GM23248 (cell line): ENCODE data around the gene SAMD14. TPM values are rescaled to one million over a fixed set of nuclear protein-coding genes. Genes with fewer than 3 reads are reported as not detected.

Source experiments
- DNase-seq: peaks from one replicate; pipeline ENCODE4 v3.0.0-alpha.2; 2015
- H2AFZ ChIP-seq: fragments of 200-600 bp; sonication (generic); 2 replicates; pipeline ENCODE4 v1.6.1; 2016; ENCODE audit warnings: antibody characterized with exemption
- H3F3A ChIP-seq: fragments of 200-600 bp; sonication (generic); 2 replicates; pipeline ENCODE4 v1.6.1; 2016; ENCODE audit warnings: mild to moderate bottlenecking, antibody characterized with exemption, mixed run types; ENCODE audit not compliant: insufficient read depth
- H3K27ac ChIP-seq: fragments of 200-600 bp; sonication (generic); 2 replicates; pipeline ENCODE4 v1.5.1; 2016; ENCODE audit warnings: mild to moderate bottlenecking
- H3K27me3 ChIP-seq: fragments of 200-600 bp; sonication (generic); replicated peaks from 2 replicates; pipeline ENCODE4 v1.6.1; 2016; ENCODE audit warnings: mild to moderate bottlenecking; ENCODE audit not compliant: insufficient read depth
- H3K36me3 ChIP-seq: fragments of 200-600 bp; sonication (generic); 2 replicates; pipeline ENCODE4 v1.6.1; 2016; ENCODE audit warnings: low read depth, mild to moderate bottlenecking
- H3K4me1 ChIP-seq: fragments of 200-600 bp; sonication (generic); 2 replicates; pipeline ENCODE4 v1.6.1; 2016; ENCODE audit warnings: mild to moderate bottlenecking; ENCODE audit not compliant: insufficient read depth
- H3K4me2 ChIP-seq: fragments of 200-600 bp; sonication (generic); one replicate; pipeline ENCODE4 v1.6.1; 2016; ENCODE audit warnings: mild to moderate bottlenecking; ENCODE audit not compliant: unreplicated experiment
- H3K4me3 ChIP-seq: fragments of 200-600 bp; sonication (generic); 2 replicates; pipeline ENCODE4 v1.5.1; 2016; ENCODE audit warnings: mild to moderate bottlenecking
- H3K79me2 ChIP-seq: fragments of 200-600 bp; sonication (generic); 2 replicates; pipeline ENCODE4 v1.6.1; 2016; ENCODE audit warnings: mild to moderate bottlenecking; ENCODE audit not compliant: insufficient read depth
- H3K9ac ChIP-seq: fragments of 200-600 bp; sonication (generic); 2 replicates; pipeline ENCODE4 v1.6.1; 2016; ENCODE audit warnings: mild to moderate bottlenecking
- H3K9me2 ChIP-seq: fragments of 200-600 bp; sonication (generic); 2 replicates; pipeline ENCODE4 v1.6.1; 2016; ENCODE audit warnings: mixed run types, mild to moderate bottlenecking, moderate library complexity; ENCODE audit not compliant: insufficient read depth
- H3K9me3 ChIP-seq: fragments of 200-600 bp; sonication (generic); one replicate; pipeline ENCODE4 v1.6.1; 2017; ENCODE audit warnings: low read depth
- H4K20me1 ChIP-seq: fragments of 200-600 bp; sonication (generic); 2 replicates; pipeline ENCODE4 v1.6.0; 2016; ENCODE audit not compliant: insufficient read depth
- EZH2 ChIP-seq: fragments of 200-600 bp; sonication (generic); IDR thresholded peaks from 2 replicates; pipeline ENCODE4 v1.6.1; 2018; ENCODE audit warnings: antibody characterized with exemption, mild to moderate bottlenecking; ENCODE audit not compliant: insufficient read depth, poor library complexity, severe bottlenecking
- EZH2phosphoT487 ChIP-seq: fragments of 200-600 bp; sonication (generic); IDR thresholded peaks from 2 replicates; pipeline ENCODE4 v1.6.1; 2018; ENCODE audit warnings: antibody characterized with exemption, moderate library complexity, mild to moderate bottlenecking, low read depth; ENCODE audit not compliant: insufficient read depth
- WGBS, 2 experiments: methylation state at CpG; one replicate each; pipeline ENCODE4 v1.1.6; 2015 to 2017; ENCODE audit warnings: low lambda C conversion rate in 2 of 2, low coverage in 1 of 2; ENCODE audit errors: missing lambda C conversion rate in 2 of 2; 5-methylcytosine and 5-hydroxymethylcytosine counted together
- in situ Hi-C: fragments of 300-500 bp; cut with MboI; formaldehyde crosslinking; loops from 2 replicates; pipeline ENCODE4 v1.15.0; 2020
- polyA plus RNA-seq: library from polyadenylated mRNA; unstranded; fragments of >200 nt; fragmentation: Nextera tagmentation; extraction: Ambion mirVana; gene quantifications from 2 replicates; pipeline ENCODE4 v1.2.1, GENCODE V29; 2016
- total RNA-seq: library from RNA; depleted of rRNA; stranded (reverse); fragments of >200 nt; shearing (Covaris generic); gene quantifications from 2 replicates; pipeline ENCODE4 v1.2.3, GENCODE V29; 2014

SAMD14 gene
- total and polyA plus RNA-seq, 2 experiments from 2014 or later, result 1.3 to 3.0 TPM

DNA sequence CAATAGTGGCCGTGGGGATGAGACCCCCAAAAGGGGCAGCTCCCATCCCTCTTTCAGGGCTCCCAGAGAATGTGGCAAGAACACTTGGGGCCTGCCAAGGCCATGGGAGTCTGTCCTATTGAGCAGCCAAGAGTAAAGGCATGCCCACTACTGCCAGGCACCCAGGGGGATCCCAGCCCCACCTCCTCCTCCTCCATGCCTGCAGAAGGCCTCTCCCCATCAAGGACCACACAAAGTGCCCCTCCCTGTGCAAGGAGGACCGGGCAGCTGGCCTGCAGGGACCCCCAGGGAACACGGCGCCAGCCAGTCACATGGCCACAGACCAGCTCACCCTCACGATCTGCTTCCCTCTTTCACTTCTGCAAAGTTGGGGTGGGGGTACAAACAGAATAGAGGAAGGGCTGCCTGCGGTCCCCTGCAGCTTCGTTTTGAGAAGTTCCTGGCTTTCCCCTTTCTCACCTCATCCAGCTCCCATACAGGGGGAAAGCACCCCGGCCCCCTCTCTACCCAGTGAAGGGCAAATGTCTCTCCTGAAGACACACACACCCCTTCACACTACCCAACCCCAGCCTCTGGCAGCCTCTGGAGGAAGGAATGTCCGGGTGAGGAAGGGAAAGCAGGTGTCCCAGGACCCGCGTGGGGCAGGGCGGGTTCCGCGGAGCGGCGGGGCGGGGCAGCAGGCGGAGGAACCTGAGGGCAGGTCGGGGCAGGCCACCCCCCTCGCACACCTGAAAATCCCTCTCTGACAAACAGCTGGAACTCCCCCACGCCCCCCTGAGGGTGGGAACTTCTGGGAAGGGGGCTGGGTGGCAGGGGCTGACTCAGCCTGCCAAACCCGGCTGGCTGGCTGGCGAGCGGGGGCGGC lies 18.5 kb upstream of the SAMD14 start:
- no peak for TF ChIP-seq EZH2phosphoT487
- no peak for TF ChIP-seq EZH2
- Histone ChIP-seq H3K4me3 (peak overlapping the region; percentile 83), H3K79me2 (peaks cover 72% of the 10 kb centered on the region), H3F3A (peaks cover 5% of the 10 kb centered on the region; the same call in 1 of the 2 replicates), H2AFZ (no peak overlapping the region), H3K9ac (peak overlapping the region; percentile 98), H3K4me2 (peak overlapping the region; percentile 81), H3K9me2 (no peaks in the 10 kb centered on the region), H3K36me3 (peaks cover 6% of the 10 kb centered on the region; the same call in 1 of the 2 replicates), H3K27me3 (no peaks in the 10 kb centered on the region), H3K4me1 (peaks cover 34% of the 10 kb centered on the region), H3K9me3 (no peaks in the 10 kb centered on the region), H3K27ac (peak overlapping the region; percentile 76), H4K20me1 (peaks cover 4% of the 10 kb centered on the region; the same call in 1 of the 2 replicates)
- in situ Hi-C loops, result no loop called here
- WGBS, 2 experiments, result 0 to 1% methylated on average over 10 to 21 of the region's 25 CpGs
- peak; percentile 70 for DNase-seq

DNA sequence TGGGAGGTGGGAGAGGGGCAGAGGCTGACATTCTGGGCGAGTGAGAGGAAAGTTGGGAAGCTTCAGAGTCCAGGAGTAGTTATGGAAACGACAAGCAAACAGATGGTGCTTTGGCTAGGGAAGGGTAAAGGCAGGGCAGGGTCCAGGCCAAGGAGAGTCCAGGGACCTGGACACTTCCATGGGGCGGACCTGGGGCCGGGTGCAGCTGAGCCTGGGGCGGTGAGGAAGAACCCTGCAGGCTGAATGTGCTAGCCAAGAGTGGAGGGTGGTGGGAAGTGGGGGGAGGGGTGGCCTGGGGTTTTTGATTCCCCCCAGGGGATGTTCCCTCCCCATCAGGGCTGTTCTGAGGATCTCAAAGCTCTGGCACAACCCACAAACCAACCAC lies 17.9 kb upstream of the SAMD14 start:
- Histone ChIP-seq H3K36me3 (peaks cover 7% of the 10 kb centered on the region; the same call in 1 of the 2 replicates), H3K4me2 (peak overlapping the region; percentile 81), H4K20me1 (peaks cover 4% of the 10 kb centered on the region; the same call in 1 of the 2 replicates), H3K4me1 (peaks cover 34% of the 10 kb centered on the region), H3K4me3 (peak overlapping the region; percentile 83), H3K27me3 (no peaks in the 10 kb centered on the region), H3K9me2 (no peaks in the 10 kb centered on the region), H3K9me3 (no peaks in the 10 kb centered on the region), H2AFZ (no peak overlapping the region), H3K9ac (peak overlapping the region; percentile 98), H3K79me2 (peaks cover 77% of the 10 kb centered on the region), H3F3A (no peaks in the 10 kb centered on the region), H3K27ac (peak overlapping the region; percentile 76)
- DNase-seq, result peak; percentile 66
- TF ChIP-seq EZH2phosphoT487 (no peak), EZH2 (no peak)
- in situ Hi-C loops, result no loop called here
- 3 to 13% methylated on average over 5 of the region's 5 CpGs for WGBS, 2 experiments

DNA sequence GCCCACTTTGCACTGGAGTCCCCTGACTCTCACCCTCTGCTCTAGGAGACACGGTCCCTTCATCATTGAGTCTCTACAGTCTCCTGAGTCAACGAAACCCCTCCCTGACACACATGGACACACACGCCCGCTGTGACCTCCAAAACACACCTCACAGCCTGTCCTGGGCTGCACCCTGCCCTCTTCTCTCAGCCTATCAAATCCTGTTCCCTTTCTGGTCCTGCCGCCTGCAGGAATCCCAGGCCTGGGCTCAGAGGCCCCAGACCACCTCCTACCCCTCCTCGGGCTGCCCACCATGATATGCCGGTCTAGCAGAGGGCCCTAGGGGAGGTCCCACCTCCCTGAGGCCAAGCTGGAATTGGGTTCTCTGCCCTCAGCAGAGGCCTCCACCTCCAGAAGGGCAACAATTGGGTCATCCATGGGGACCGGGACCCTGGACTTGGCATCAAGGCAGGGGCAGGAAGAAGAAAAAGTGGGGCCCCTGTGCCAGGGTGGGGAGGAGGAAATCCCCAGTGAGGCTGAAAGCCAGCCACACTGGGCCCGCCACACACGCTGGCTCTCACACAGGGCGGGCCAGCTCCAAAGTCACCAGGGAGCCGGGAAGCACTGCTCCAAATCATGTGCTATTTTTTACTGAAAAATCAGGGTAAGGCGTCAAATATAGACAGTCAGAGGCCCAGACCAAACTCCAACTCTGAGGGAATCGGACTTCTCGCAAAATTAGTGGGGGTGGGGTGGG lies 17.1 kb upstream of the SAMD14 start:
- in situ Hi-C loops, result no loop called here
- Histone ChIP-seq H3K79me2 (peaks cover 84% of the 10 kb centered on the region), H3K4me3 (peak overlapping the region; percentile 83), H3K4me2 (peak overlapping the region; percentile 81), H3K9ac (peak overlapping the region; percentile 98), H3K9me2 (no peaks in the 10 kb centered on the region), H3K4me1 (peaks cover 27% of the 10 kb centered on the region), H3K27me3 (no peaks in the 10 kb centered on the region), H3K9me3 (no peaks in the 10 kb centered on the region), H2AFZ (no peak overlapping the region), H4K20me1 (peaks cover 4% of the 10 kb centered on the region; the same call in 1 of the 2 replicates), H3K36me3 (peaks cover 7% of the 10 kb centered on the region; the same call in 1 of the 2 replicates), H3F3A (no peaks in the 10 kb centered on the region), H3K27ac (peak overlapping the region; percentile 76)
- DNase-seq, result peak; percentile 61
- WGBS, 2 experiments, result 14 to 16% methylated on average over 15 of the region's 15 CpGs
- TF ChIP-seq EZH2 (no peak), EZH2phosphoT487 (no peak)

DNA sequence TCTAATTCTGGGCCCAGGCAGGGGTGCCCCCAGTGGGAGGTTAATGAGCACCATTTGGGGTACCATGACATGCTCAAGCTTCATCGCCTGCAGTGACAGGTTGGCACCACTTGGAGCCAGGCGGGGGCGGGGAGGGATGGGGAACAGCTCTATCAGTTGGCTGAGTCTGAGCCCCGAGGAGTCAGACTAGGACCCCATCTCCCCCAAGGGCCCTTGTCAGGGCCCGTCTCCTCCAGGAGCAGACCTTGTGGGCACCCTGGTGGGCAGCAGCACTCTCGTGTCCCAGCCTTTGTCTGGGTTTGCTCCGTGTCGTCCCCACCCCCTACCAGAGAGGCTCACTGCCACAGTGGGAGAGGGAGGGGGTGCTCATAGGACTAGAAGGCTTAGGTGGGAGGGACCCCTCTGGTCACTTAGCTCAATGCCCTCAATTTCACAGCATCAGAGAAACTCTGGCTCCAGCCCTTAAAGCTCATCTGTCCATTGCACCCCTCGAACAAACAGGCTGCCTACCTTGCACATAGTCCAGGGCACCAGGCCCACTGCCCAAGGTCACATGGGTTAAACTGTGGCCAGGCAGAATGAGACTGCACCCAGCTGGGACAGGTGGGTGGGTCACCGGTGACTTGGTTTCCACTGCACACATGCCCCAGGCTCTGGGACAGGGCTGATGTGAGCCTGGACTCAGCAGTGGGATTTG lies 16.4 kb upstream of the SAMD14 start:
- Histone ChIP-seq H3K27me3 (no peaks in the 10 kb centered on the region), H3K79me2 (peaks cover 90% of the 10 kb centered on the region)

More for the DNA sequence above, 16.4 kb upstream of the SAMD14 start:
- H3K4me3 ChIP-seq, result peak overlapping the region; percentile 83
- H3K36me3 ChIP-seq, result peaks cover 7% of the 10 kb centered on the region; the same call in 1 of the 2 replicates
- peaks cover 4% of the 10 kb centered on the region; the same call in 1 of the 2 replicates for H4K20me1 ChIP-seq
- TF ChIP-seq EZH2phosphoT487, result no peak
- no peak for TF ChIP-seq EZH2
- in situ Hi-C loops, result no loop called here
- H3K9ac ChIP-seq, result peak overlapping the region; percentile 98
- DNase-seq, result no peak
- WGBS, 2 experiments, result 49 to 58% methylated on average over 10 of the region's 10 CpGs
- H3F3A ChIP-seq, result no peaks in the 10 kb centered on the region
- no peaks in the 10 kb centered on the region for H3K9me2 ChIP-seq
- H3K9me3 ChIP-seq, result no peaks in the 10 kb centered on the region
- H3K27ac ChIP-seq, result peak overlapping the region; percentile 8; the same call in 1 of the 2 replicates
- no peak overlapping the region for H2AFZ ChIP-seq
- peak overlapping the region; percentile 81 for H3K4me2 ChIP-seq
- peaks cover 27% of the 10 kb centered on the region for H3K4me1 ChIP-seq
